Limb (tissue), 2 donors: ENCODE data around the gene PCDH1.
"Not testable (repeated sequence)": the region's sequence is repeated elsewhere in the genome, so short reads cannot be mapped to it uniquely, and the experiment has no call there.

Experiments
- DNase-seq, 2 donors: peaks; one replicate each; pipeline ENCODE4 v3.0.0-alpha.2; 2016; ENCODE audit errors: extremely low spot score in 2 of 2

Gene PCDH1

GRCh38 chr5:141898448-141899049, 20.3 kb upstream of the PCDH1 start:
- no peak for DNase-seq

GRCh38 chr5:141897425-141897824, 19.2 kb upstream of the PCDH1 start:
- DNase-seq, result no peak

GRCh38 chr5:141890429-141890828, 12.2 kb upstream of the PCDH1 start:
- DNase-seq, result not testable (repeated sequence)

GRCh38 chr5:141889282-141889871, 11.2 kb upstream of the PCDH1 start:
- no peak for DNase-seq

GRCh38 chr5:141883892-141884318, 5.7 kb upstream of the PCDH1 start:
- DNase-seq, result no peak

- peak; percentile 38 to 81 for DNase-seq
Measured at GRCh38 chr5:141883184-141883891, 5.1 kb upstream of the PCDH1 start.

GRCh38 chr5:141882594-141883183, 4.5 kb upstream of the PCDH1 start:
- peak in 1 of 2 donors; percentile 47 for DNase-seq

GRCh38 chr5:141881886-141882285, 3.7 kb upstream of the PCDH1 start:
- no peak for DNase-seq

GRCh38 chr5:141880961-141881801, 3.0 kb upstream of the PCDH1 start:
- DNase-seq, result no peak

- DNase-seq, result no peak
Measured at GRCh38 chr5:141879941-141880738, 1.9 kb upstream of the PCDH1 start.

- DNase-seq, result no peak
Measured at GRCh38 chr5:141879426-141879759, 1.2 kb upstream of the PCDH1 start.

- DNase-seq, result peak; percentile 89 to 90
Measured at GRCh38 chr5:141878711-141879425, 658 bp upstream of the PCDH1 start.

- DNase-seq, result peak in 1 of 2 donors; percentile 60
Measured at GRCh38 chr5:141877356-141878185, 639 bp downstream of the PCDH1 start.

GRCh38 chr5:141876628-141877355, 1.4 kb downstream of the PCDH1 start:
- DNase-seq, result peak in 1 of 2 donors; percentile 35

- peak in 1 of 2 donors; percentile 57 for DNase-seq
Measured at GRCh38 chr5:141875795-141876627, 2.2 kb downstream of the PCDH1 start.

GRCh38 chr5:141875022-141875740, 3.0 kb downstream of the PCDH1 start:
- DNase-seq, result peak in 1 of 2 donors; percentile 29
